ENCODE results near the gene BATF. TPM values are rescaled to one million over a fixed set of nuclear protein-coding genes. Genes with fewer than 3 reads are reported as not detected.
"Not testable (repeated sequence)": the region's sequence is repeated elsewhere in the genome, so short reads cannot be mapped to it uniquely, and the experiment has no call there.

Gene BATF
- total RNA-seq, result 0.60 TPM in 1 of 2 replicates, not detected in the other
- 3.1 and 3.6 TPM in 2 replicates for polyA plus RNA-seq

GRCh38 chr14:75522224-75522982, at the start of gene BATF:
Gene BATF, plus strand, starts transcription at chr14:75522469. Its CDS starts 214 bp downstream, at chr14:75522683.
- 80% methylated on average over 13 of the region's 13 CpGs for WGBS (ENCODE audit: low lambda C conversion rate, missing lambda C conversion rate)
- Histone ChIP-seq H3K27me3 (no peaks in the 10 kb centered on the region), H3K36me3 (replicated peaks; ENCODE audit: insufficient read depth, low read depth) (no peaks in the 10 kb centered on the region), H3K9me3 (ENCODE audit: low read depth) (no peaks in the 10 kb centered on the region), H2AFZ (peak within 1 kb of the TSS; percentile 26), H3K4me1 (ENCODE audit: insufficient read depth) (peaks cover 12% of the 10 kb centered on the region), H4K20me1 (ENCODE audit: insufficient read depth, poor library complexity, severe bottlenecking) (no peaks in the 10 kb centered on the region), H3K4me2 (peak within 1 kb of the TSS; percentile 55), H3K4me3 (no peak within 1 kb of the TSS), H3K79me2 (no peaks in the 10 kb centered on the region), H3K27ac (peak within 1 kb of the TSS; percentile 82), H3K9me2 (replicated peaks; ENCODE audit: insufficient read depth) (no peaks in the 10 kb centered on the region)
- DNase-seq (ENCODE audit: low spot score), result no peak
- TF ChIP-seq CTCF (IDR thresholded peaks at IDR 0.05; ENCODE audit: poor library complexity) (no peak), EZH2phosphoT487 (IDR thresholded peaks at IDR 0.05; ENCODE audit: low read depth, severe bottlenecking, unreplicated experiment) (no peak), EZH2 (IDR thresholded peaks at IDR 0.05; ENCODE audit: borderline replicate concordance) (no peak)

- 53% methylated on average over 6 of the region's 6 CpGs for WGBS (ENCODE audit: low lambda C conversion rate, missing lambda C conversion rate)
- H4K20me1 ChIP-seq (ENCODE audit: insufficient read depth, poor library complexity, severe bottlenecking); H3K4me2 ChIP-seq; H3K36me3 ChIP-seq (replicated peaks; ENCODE audit: insufficient read depth, low read depth); H3K27ac ChIP-seq; H3K4me3 ChIP-seq; H3K4me1 ChIP-seq (ENCODE audit: insufficient read depth); H3K79me2 ChIP-seq; H3K9me2 ChIP-seq (replicated peaks; ENCODE audit: insufficient read depth); H3K9me3 ChIP-seq (ENCODE audit: low read depth); H3K27me3 ChIP-seq; H2AFZ ChIP-seq: not testable (repeated sequence)
- DNase-seq (ENCODE audit: low spot score), result peak; percentile 63
These were observed 48.1 kb upstream of the BATF start for GRCh38 chr14:75474127-75474526.

GRCh38 chr14:75476274-75476995, 45.8 kb upstream of the BATF start:
- 74% methylated on average over 11 of the region's 11 CpGs for WGBS (ENCODE audit: low lambda C conversion rate, missing lambda C conversion rate)
- no peak overlapping the region for H3K4me3 ChIP-seq
- peak; percentile 68 for DNase-seq (ENCODE audit: low spot score)
- no peaks in the 10 kb centered on the region for H3K79me2 ChIP-seq
- peaks cover 11% of the 10 kb centered on the region for H3K4me1 ChIP-seq (ENCODE audit: insufficient read depth)
- H3K27me3 ChIP-seq, result no peaks in the 10 kb centered on the region
- no peaks in the 10 kb centered on the region for H3K9me3 ChIP-seq (ENCODE audit: low read depth)
- no peak overlapping the region for H2AFZ ChIP-seq
- H4K20me1 ChIP-seq (ENCODE audit: insufficient read depth, poor library complexity, severe bottlenecking), result no peaks in the 10 kb centered on the region
- H3K27ac ChIP-seq, result no peak overlapping the region
- no peaks in the 10 kb centered on the region for H3K36me3 ChIP-seq (replicated peaks; ENCODE audit: insufficient read depth, low read depth)
- H3K4me2 ChIP-seq, result no peak overlapping the region
- no peaks in the 10 kb centered on the region for H3K9me2 ChIP-seq (replicated peaks; ENCODE audit: insufficient read depth)
- TF ChIP-seq CTCF (IDR thresholded peaks at IDR 0.05; ENCODE audit: poor library complexity) (peak; percentile 6), EZH2phosphoT487 (IDR thresholded peaks at IDR 0.05; ENCODE audit: low read depth, severe bottlenecking, unreplicated experiment) (no peak), EZH2 (IDR thresholded peaks at IDR 0.05; ENCODE audit: borderline replicate concordance) (no peak)

GRCh38 chr14:75477881-75478280, 44.4 kb upstream of the BATF start:
- H3K9me2 ChIP-seq (replicated peaks; ENCODE audit: insufficient read depth), result no peaks in the 10 kb centered on the region

More at GRCh38 chr14:75477881-75478280, 44.4 kb upstream of the BATF start:
- Histone ChIP-seq H2AFZ (no peak overlapping the region), H3K4me3 (no peak overlapping the region), H3K36me3 (replicated peaks; ENCODE audit: insufficient read depth, low read depth) (no peaks in the 10 kb centered on the region), H3K79me2 (no peaks in the 10 kb centered on the region), H3K27ac (no peak overlapping the region), H3K9me3 (ENCODE audit: low read depth) (no peaks in the 10 kb centered on the region), H3K4me1 (ENCODE audit: insufficient read depth) (peaks cover 11% of the 10 kb centered on the region), H4K20me1 (ENCODE audit: insufficient read depth, poor library complexity, severe bottlenecking) (no peaks in the 10 kb centered on the region), H3K27me3 (no peaks in the 10 kb centered on the region), H3K4me2 (no peak overlapping the region)
- TF ChIP-seq CTCF (IDR thresholded peaks at IDR 0.05; ENCODE audit: poor library complexity) (no peak), EZH2phosphoT487 (IDR thresholded peaks at IDR 0.05; ENCODE audit: low read depth, severe bottlenecking, unreplicated experiment) (no peak), EZH2 (IDR thresholded peaks at IDR 0.05; ENCODE audit: borderline replicate concordance) (no peak)
- DNase-seq (ENCODE audit: low spot score), result no peak
- 94% methylated on average over 5 of the region's 5 CpGs for WGBS (ENCODE audit: low lambda C conversion rate, missing lambda C conversion rate)
